WTC11 (cell line): Measurements from ENCODE around the gene TMX1. TPM values are rescaled to one million over a fixed set of nuclear protein-coding genes. Genes with fewer than 3 reads are reported as not detected.

Experiments used
- ATAC-seq: fragments of 200-7000 bp; cut with Tn5 transposase; 2 replicates; pipeline ENCODE4 v1.10.0; 2021; ENCODE audit warnings: mild to moderate bottlenecking, moderate library complexity
- CTCF ChIA-PET: fragments of 300-600 bp; sonication (Branson Sonifier 250); formaldehyde crosslinking; loops from one replicate; lab custom pipeline; 2021; ENCODE audit warnings: antibody characterized with exemption; lab: Charles Lee
- POLR2A ChIA-PET: fragments of 350-600 bp; sonication (Branson Sonifier 250); formaldehyde crosslinking; loops from one replicate; lab custom pipeline; 2021; ENCODE audit warnings: antibody characterized with exemption; lab: Charles Lee
- DNase-seq: peaks from one replicate; pipeline ENCODE4 v3.0.0; 2021; ENCODE audit warnings: low spot score
- H3K27ac Mint-ChIP-seq: 2 replicates; pipeline ENCODE4 v1.8.0; 2021; ENCODE audit warnings: mixed read lengths
- H3K27me3 Mint-ChIP-seq: 2 replicates; pipeline ENCODE4 v1.8.0; 2021; ENCODE audit warnings: low read depth, mild to moderate bottlenecking, moderate library complexity, mixed read lengths
- H3K36me3 Mint-ChIP-seq: 2 replicates; pipeline ENCODE4 v1.8.0; 2021; ENCODE audit warnings: mixed read lengths
- H3K4me1 Mint-ChIP-seq: 2 replicates; pipeline ENCODE4 v1.8.0; 2022; ENCODE audit warnings: mixed read lengths
- H3K4me3 Mint-ChIP-seq: 2 replicates; pipeline ENCODE4 v1.8.0; 2021; ENCODE audit warnings: mild to moderate bottlenecking, moderate library complexity, mixed read lengths
- H3K9me3 Mint-ChIP-seq: 2 replicates; pipeline ENCODE4 v1.8.0; 2021; ENCODE audit warnings: mixed read lengths
- AR ChIP-seq: fragments of 250-450 bp; sonication (Bioruptor Pico); IDR thresholded peaks from 2 replicates; pipeline ENCODE4 v1.9.0; 2021; ENCODE audit warnings: mild to moderate bottlenecking
- ATF1 ChIP-seq: sonication (generic); formaldehyde crosslinking; IDR thresholded peaks from 2 replicates; pipeline ENCODE4 v1.8.1; 2023; ENCODE audit warnings: mild to moderate bottlenecking, moderate library complexity, missing genetic modification reagents
- CDX4 ChIP-seq: fragments of 250-450 bp; sonication (Bioruptor Pico); IDR thresholded peaks from 2 replicates; pipeline ENCODE4 v1.9.0; 2021; ENCODE audit warnings: moderate library complexity, mild to moderate bottlenecking, inconsistent platforms, borderline replicate concordance
- E2F4 ChIP-seq: sonication (generic); formaldehyde crosslinking; IDR thresholded peaks from 2 replicates; pipeline ENCODE4 v1.8.1; 2022; ENCODE audit warnings: low read depth, mild to moderate bottlenecking, moderate library complexity, missing genetic modification reagents, borderline replicate concordance
- GTF2I ChIP-seq: fragments of 250-450 bp; sonication (Bioruptor Pico); conservative IDR thresholded peaks from 2 replicates; pipeline ENCODE4 v1.4.0; 2021; ENCODE audit warnings: mild to moderate bottlenecking
- HMGA2 ChIP-seq: fragments of 250-450 bp; sonication (Bioruptor Pico); IDR thresholded peaks from 2 replicates; pipeline ENCODE4 v1.4.0; 2021; ENCODE audit warnings: mild to moderate bottlenecking, moderate library complexity
- IRF1 ChIP-seq: sonication (generic); formaldehyde crosslinking; IDR thresholded peaks from 2 replicates; pipeline ENCODE4 v1.8.0; 2023; ENCODE audit warnings: missing genetic modification reagents
- MLX ChIP-seq: sonication (generic); formaldehyde crosslinking; IDR thresholded peaks from 2 replicates; pipeline ENCODE4 v1.8.1; 2023; ENCODE audit warnings: mild to moderate bottlenecking, missing genetic modification reagents, moderate library complexity
- NFE2L1 ChIP-seq: sonication (generic); formaldehyde crosslinking; IDR thresholded peaks from 2 replicates; pipeline ENCODE4 v1.8.1; 2023; ENCODE audit warnings: missing genetic modification reagents
- PREB ChIP-seq: sonication (generic); formaldehyde crosslinking; IDR thresholded peaks from 2 replicates; pipeline ENCODE4 v1.8.1; 2022; ENCODE audit warnings: mild to moderate bottlenecking, missing genetic modification reagents, moderate library complexity, borderline replicate concordance
- SMAD4 ChIP-seq: sonication (generic); formaldehyde crosslinking; IDR thresholded peaks from 2 replicates; pipeline ENCODE4 v1.8.0; 2022; ENCODE audit warnings: mild to moderate bottlenecking, missing genetic modification reagents
- SOX15 ChIP-seq: fragments of 250-450 bp; sonication (Bioruptor Pico); IDR thresholded peaks from 2 replicates; pipeline ENCODE4 v1.9.0; 2021; ENCODE audit warnings: mild to moderate bottlenecking
- SP1 ChIP-seq: sonication (generic); formaldehyde crosslinking; conservative IDR thresholded peaks from 2 replicates; pipeline ENCODE4 v1.8.1; 2022; ENCODE audit warnings: missing genetic modification reagents
- STAT6 ChIP-seq: sonication (generic); formaldehyde crosslinking; conservative IDR thresholded peaks from 2 replicates; pipeline ENCODE4 v1.8.1; 2023; ENCODE audit warnings: mild to moderate bottlenecking, low read depth, missing genetic modification reagents, moderate library complexity
- TEAD4 ChIP-seq: sonication (generic); formaldehyde crosslinking; IDR thresholded peaks from 2 replicates; pipeline ENCODE4 v1.8.0; 2022; ENCODE audit warnings: mild to moderate bottlenecking, missing genetic modification reagents
- ZNF263 ChIP-seq: sonication (generic); formaldehyde crosslinking; IDR thresholded peaks from 2 replicates; pipeline ENCODE4 v1.8.1; 2022; ENCODE audit warnings: low read depth, mild to moderate bottlenecking, moderate library complexity, missing genetic modification reagents
- ZNF396 ChIP-seq: fragments of 250-450 bp; sonication (Bioruptor Pico); IDR thresholded peaks from 2 replicates; pipeline ENCODE4 v1.8.0; 2021; ENCODE audit warnings: mild to moderate bottlenecking, moderate library complexity, borderline replicate concordance
- ZNF671 ChIP-seq: fragments of 250-450 bp; sonication (Bioruptor Pico); IDR thresholded peaks from 2 replicates; pipeline ENCODE4 v1.8.0; 2021; ENCODE audit warnings: mild to moderate bottlenecking
- ZSCAN18 ChIP-seq: fragments of 250-450 bp; sonication (Bioruptor Pico); IDR thresholded peaks from 2 replicates; pipeline ENCODE4 v2.1.2; 2022; ENCODE audit warnings: mild to moderate bottlenecking, moderate library complexity
- total RNA-seq: library from RNA; stranded (reverse); gene quantifications from 3 replicates; pipeline ENCODE4 v1.2.3, GENCODE V29; 2021
- TF ChIP-seq, protein P1 (sequence below): sonication (generic); formaldehyde crosslinking; IDR thresholded peaks from 2 replicates; pipeline ENCODE4 v1.8.0; 2022; ENCODE audit warnings: mild to moderate bottlenecking, missing genetic modification reagents
- TF ChIP-seq, protein P2 (sequence below): sonication (generic); formaldehyde crosslinking; IDR thresholded peaks from 2 replicates; pipeline ENCODE4 v1.8.1; 2022; ENCODE audit warnings: low read depth, missing genetic modification reagents, borderline replicate concordance

The TMX1 gene
- total RNA-seq, 1 experiment from 2014 or later, result 40.9 TPM

- Mint-ChIP-seq H3K9me3 (no peaks in the 10 kb centered on the region), H3K27me3 (no peaks in the 10 kb centered on the region), H3K4me3 (no peak overlapping the region), H3K36me3 (no peaks in the 10 kb centered on the region), H3K27ac (no peak overlapping the region), H3K4me1 (peaks cover 22% of the 10 kb centered on the region)
- DNase-seq, result no peak
- ChIA-PET POLR2A (interaction anchor here (0.5 kb wide), 1 partner anchor 284 kb away, joined by 3 read pairs; no protein-coding TSS in a partner anchor), CTCF (interaction anchor here (0.7 to 1.8 kb wide), 3 partner anchors 74 to 475 kb away, joined by 3 to 8 read pairs (median 4); no protein-coding TSS in a partner anchor)
- peak; percentile 26 for ATAC-seq
- TF ChIP-seq ZNF263 (CRISPR knock-in tag), result no peak
- no peak for TF ChIP-seq SOX15 (CRISPR knock-in tag)
- no peak for TF ChIP-seq SMAD4 (CRISPR knock-in tag)
- no peak for TF ChIP-seq TEAD4 (CRISPR knock-in tag)
- TF ChIP-seq, protein P1, sequence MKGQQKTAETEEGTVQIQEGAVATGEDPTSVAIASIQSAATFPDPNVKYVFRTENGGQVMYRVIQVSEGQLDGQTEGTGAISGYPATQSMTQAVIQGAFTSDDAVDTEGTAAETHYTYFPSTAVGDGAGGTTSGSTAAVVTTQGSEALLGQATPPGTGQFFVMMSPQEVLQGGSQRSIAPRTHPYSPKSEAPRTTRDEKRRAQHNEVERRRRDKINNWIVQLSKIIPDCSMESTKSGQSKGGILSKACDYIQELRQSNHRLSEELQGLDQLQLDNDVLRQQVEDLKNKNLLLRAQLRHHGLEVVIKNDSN (CRISPR knock-in tag), result no peak
- TF ChIP-seq STAT6 (CRISPR knock-in tag), result no peak
- TF ChIP-seq HMGA2, result no peak
- no peak for TF ChIP-seq AR (CRISPR knock-in tag)
- TF ChIP-seq NFE2L1 (CRISPR knock-in tag), result no peak
These were observed 64.9 kb downstream of the TMX1 start for GRCh38 chr14:51304941-51305340.

DNA sequence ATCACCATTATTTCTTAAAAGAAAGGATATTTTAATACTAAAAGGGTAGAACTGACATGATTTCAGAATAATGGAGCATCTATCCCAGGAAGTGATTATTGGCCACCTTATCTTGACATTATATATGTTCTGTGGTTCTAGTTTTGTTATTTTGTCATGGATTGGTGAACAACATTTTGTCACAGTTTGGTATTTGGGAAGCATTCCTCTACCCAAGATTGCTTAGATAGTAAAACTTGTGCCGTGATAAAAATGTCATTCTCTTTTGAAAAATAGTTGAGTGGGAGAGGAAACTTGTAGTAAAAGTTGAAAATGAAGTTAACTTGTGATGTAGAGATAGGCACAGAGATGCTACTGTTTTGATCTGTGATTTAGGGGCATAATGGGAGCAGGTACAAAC is 65.7 kb downstream of the TMX1 start:
- Mint-ChIP-seq H3K27ac (no peak overlapping the region), H3K4me1 (peaks cover 22% of the 10 kb centered on the region), H3K36me3 (no peaks in the 10 kb centered on the region), H3K9me3 (no peaks in the 10 kb centered on the region), H3K27me3 (no peaks in the 10 kb centered on the region), H3K4me3 (no peak overlapping the region)
- ChIA-PET CTCF (interaction anchor here (0.7 to 1.8 kb wide), 2 partner anchors 73 to 475 kb away, joined by 3 to 8 read pairs; no protein-coding TSS in a partner anchor), POLR2A (no interaction called here)
- DNase-seq (no peak), ATAC-seq (no peak)
- TF ChIP-seq PREB (CRISPR knock-in tag) (no peak), SP1 (no peak), ZNF396 (no peak), CDX4 (CRISPR knock-in tag) (no peak), GTF2I (CRISPR knock-in tag) (no peak), ZNF671 (no peak), IRF1 (CRISPR knock-in tag) (no peak), E2F4 (CRISPR knock-in tag) (no peak), ATF1 (no peak), MLX (CRISPR knock-in tag) (no peak), ZSCAN18 (CRISPR knock-in tag) (no peak)
- TF ChIP-seq, protein P2, sequence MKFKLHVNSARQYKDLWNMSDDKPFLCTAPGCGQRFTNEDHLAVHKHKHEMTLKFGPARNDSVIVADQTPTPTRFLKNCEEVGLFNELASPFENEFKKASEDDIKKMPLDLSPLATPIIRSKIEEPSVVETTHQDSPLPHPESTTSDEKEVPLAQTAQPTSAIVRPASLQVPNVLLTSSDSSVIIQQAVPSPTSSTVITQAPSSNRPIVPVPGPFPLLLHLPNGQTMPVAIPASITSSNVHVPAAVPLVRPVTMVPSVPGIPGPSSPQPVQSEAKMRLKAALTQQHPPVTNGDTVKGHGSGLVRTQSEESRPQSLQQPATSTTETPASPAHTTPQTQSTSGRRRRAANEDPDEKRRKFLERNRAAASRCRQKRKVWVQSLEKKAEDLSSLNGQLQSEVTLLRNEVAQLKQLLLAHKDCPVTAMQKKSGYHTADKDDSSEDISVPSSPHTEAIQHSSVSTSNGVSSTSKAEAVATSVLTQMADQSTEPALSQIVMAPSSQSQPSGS (CRISPR knock-in tag), result no peak
